K562 (cell line): ENCODE results near the gene TSSK2. TPM values are rescaled to one million over a fixed set of nuclear protein-coding genes. Genes with fewer than 3 reads are reported as not detected.

Experiments used
- ATAC-seq: fragments of 200-7000 bp; cut with Tn5 transposase; 3 replicates; pipeline ENCODE4 v1.9.1; 2020; ENCODE audit warnings: moderate library complexity
- BruUV-seq: library from RNA; stranded (reverse); fragments of 400-500 nt; replicated peaks from 2 replicates; lab custom pipeline; 2021; lab: Mats Ljungman, UMichigan
- CTCF ChIA-PET: fragments of 300-600 bp; formaldehyde crosslinking; extraction: SDS; loops from one replicate; lab custom pipeline; 2021; ENCODE audit warnings: low intra/inter-chr PET ratio; lab: Yijun Ruan, JAX
- POLR2A ChIA-PET: fragments of 300-600, 350-650 bp; sonication (Branson Sonifier 250); formaldehyde crosslinking; extraction: SDS; loops from one replicate; lab custom pipeline; 2021; ENCODE audit warnings: antibody characterized with exemption, inconsistent platforms; lab: Yijun Ruan, JAX
- DNase-seq, 4 experiments: peaks; one replicate each; pipeline versions ENCODE4 v3.0.0 to v3.0.0-alpha.2; 2011 to 2018; ENCODE audit warnings: low spot score in 3 of 4, mixed read lengths in 3 of 4; ENCODE audit errors: extremely low read depth in 1 of 4
- FAIRE-seq: peaks from 2 replicates; lab custom pipeline; 2011; peaks lifted over from hg19 to GRCh38; lab: Jason Lieb, UNC
- H2AFZ ChIP-seq: 2 replicates; pipeline ENCODE4 v1.6.0; 2011; ENCODE audit warnings: low read depth, low read length, control low read depth, inconsistent platforms
- H3K27ac ChIP-seq: fragments of 200-600 bp; 3 replicates; pipeline ENCODE4 v1.8.0; 2011; ENCODE audit warnings: low read depth, mild to moderate bottlenecking, control low read depth, inconsistent platforms, low read length, moderate library complexity, mixed read lengths; ENCODE audit errors: extremely low read depth
- H3K27me3 ChIP-seq, 2 experiments: fragments of 300-600 bp in 1 of 2; 2 replicates in 1 of 2; 3 replicates in 1 of 2; pipeline versions ENCODE4 v1.6.0 to v1.8.0; 2011; ENCODE audit warnings: inconsistent platforms in 2 of 2, low read length in 2 of 2, mild to moderate bottlenecking in 1 of 2, mixed read lengths in 1 of 2, moderate library complexity in 1 of 2; ENCODE audit not compliant: control insufficient read depth in 2 of 2, insufficient read depth in 2 of 2
- H3K36me3 ChIP-seq: fragments of 300-600 bp; 3 replicates; pipeline ENCODE4 v1.8.0; 2011; ENCODE audit warnings: mild to moderate bottlenecking, low read length, inconsistent platforms; ENCODE audit not compliant: control insufficient read depth, insufficient read depth
- H3K4me1 ChIP-seq, 2 experiments: fragments of 200-600 bp in 1 of 2; replicated peaks in 1 of 2; 2 replicates in 1 of 2; 3 replicates in 1 of 2; pipeline versions ENCODE4 v1.5.1 to v1.8.0; 2011; ENCODE audit warnings: inconsistent platforms in 2 of 2, low read length in 2 of 2, mild to moderate bottlenecking in 1 of 2, mixed read lengths in 1 of 2, moderate library complexity in 1 of 2; ENCODE audit not compliant: control insufficient read depth in 2 of 2, insufficient read depth in 2 of 2
- H3K4me2 ChIP-seq: 2 replicates; pipeline ENCODE4 v1.6.1; 2011; ENCODE audit warnings: low read length, control low read depth, inconsistent platforms, mixed read lengths; ENCODE audit not compliant: insufficient read depth
- H3K4me3 ChIP-seq: fragments of 200-600 bp; sonication (generic), shearing (Covaris generic); 2 replicates; pipeline ENCODE4 v1.5.1; 2016; ENCODE audit warnings: control low read depth, inconsistent platforms
- H3K79me2 ChIP-seq: fragments of 200-600 bp; 3 replicates; pipeline ENCODE4 v1.8.0; 2011; ENCODE audit warnings: low read length, inconsistent platforms; ENCODE audit not compliant: control insufficient read depth, insufficient read depth
- H3K9ac ChIP-seq, 2 experiments: 2 replicates each; pipeline versions ENCODE4 v1.6.0 to v1.6.1; 2011; ENCODE audit warnings: low read depth in 2 of 2, low read length in 2 of 2, control low read depth in 1 of 2, inconsistent platforms in 1 of 2, mild to moderate bottlenecking in 1 of 2, mixed read lengths in 1 of 2; ENCODE audit not compliant: insufficient read depth in 1 of 2
- H3K9me1 ChIP-seq: one replicate; pipeline ENCODE4 v1.6.0; 2011; ENCODE audit warnings: inconsistent platforms, mild to moderate bottlenecking, low read length, moderate library complexity; ENCODE audit not compliant: control insufficient read depth, insufficient read depth
- H3K9me3 ChIP-seq: replicated peaks from 2 replicates; pipeline ENCODE4 v1.5.1; 2011; ENCODE audit warnings: low read depth, low read length, inconsistent platforms; ENCODE audit not compliant: control insufficient read depth, insufficient read depth
- H4K20me1 ChIP-seq: replicated peaks from 2 replicates; pipeline ENCODE4 v1.6.1; 2011; ENCODE audit warnings: low read length, inconsistent platforms, mixed read lengths; ENCODE audit not compliant: control insufficient read depth, insufficient read depth
- ATF1 ChIP-seq, 2 experiments: fragments of 450-650 bp in 1 of 2; IDR thresholded peaks; 2 replicates each; pipeline ENCODE4 v1.6.1; 2016; ENCODE audit warnings: missing compliant biosample characterization in 1 of 2, missing genetic modification characterization in 1 of 2
- ATF3 ChIP-seq, 2 experiments: fragments of 450-650 bp in 1 of 2; sonication (generic) in 1 of 2; formaldehyde crosslinking in 1 of 2; IDR thresholded peaks in 1 of 2; conservative IDR thresholded peaks in 1 of 2; 2 replicates each; pipeline versions ENCODE4 v1.6.1 to v1.8.1; 2016 to 2023; ENCODE audit warnings: mild to moderate bottlenecking in 2 of 2, moderate library complexity in 2 of 2, inconsistent platforms in 1 of 2, missing genetic modification reagents in 1 of 2
- ATF7 ChIP-seq: fragments of 450-650 bp; IDR thresholded peaks from 2 replicates; pipeline ENCODE4 v1.7.1; 2014; ENCODE audit warnings: mild to moderate bottlenecking, moderate library complexity
- CEBPG ChIP-seq, 3 experiments: fragments of 200-800 bp in 1 of 3; sonication (Bioruptor generic) in 1 of 3; sonication (generic) in 1 of 3; formaldehyde crosslinking in 1 of 3; IDR thresholded peaks in 2 of 3; conservative IDR thresholded peaks in 1 of 3; 2 replicates each; pipeline versions ENCODE4 v1.6.1 to v1.8.0; 2016 to 2022; ENCODE audit warnings: missing compliant biosample characterization in 2 of 3, missing genetic modification characterization in 2 of 3, mild to moderate bottlenecking in 1 of 3, missing genetic modification reagents in 1 of 3
- JUND ChIP-seq, 2 experiments: IDR thresholded peaks; 2 replicates in 1 of 2; 3 replicates in 1 of 2; pipeline ENCODE4 v1.6.1; 2011; ENCODE audit warnings: borderline replicate concordance in 2 of 2, low read depth in 2 of 2, low read length in 2 of 2, improper control_type of control experiment in 1 of 2, missing biosample characterization in 1 of 2, missing genetic modification characterization in 1 of 2, missing genetic modification reagents in 1 of 2
- NR2C2 ChIP-seq, 2 experiments: fragments of 200-800 bp in 1 of 2; sonication (Bioruptor generic) in 1 of 2; sonication (generic) in 1 of 2; formaldehyde crosslinking in 1 of 2; IDR thresholded peaks; 2 replicates each; pipeline versions ENCODE4 v1.6.1 to v1.8.0; 2016 to 2022; ENCODE audit warnings: mild to moderate bottlenecking in 1 of 2, missing compliant biosample characterization in 1 of 2, missing genetic modification characterization in 1 of 2, missing genetic modification reagents in 1 of 2
- PPARD ChIP-seq: fragments of 250-450 bp; sonication (Bioruptor Pico); IDR thresholded peaks from 2 replicates; pipeline ENCODE4 v1.8.0; 2022; ENCODE audit warnings: inconsistent platforms, mild to moderate bottlenecking, moderate library complexity
- RFX7 ChIP-seq: fragments of 250-450 bp; sonication (Bioruptor Pico); IDR thresholded peaks from 2 replicates; pipeline ENCODE4 v1.5.1; 2021; ENCODE audit warnings: mild to moderate bottlenecking
- SETDB1 ChIP-seq: IDR thresholded peaks from one replicate; pipeline ENCODE4 v1.6.1; 2012; ENCODE audit warnings: low read length, control low read depth, inconsistent platforms
- THAP7 ChIP-seq: fragments of 250-450 bp; sonication (Bioruptor Pico); IDR thresholded peaks from 2 replicates; pipeline ENCODE4 v1.5.0; 2021
- WHSC1 ChIP-seq: IDR thresholded peaks from one replicate; pipeline ENCODE4 v1.6.1; 2012; ENCODE audit warnings: low read length, control low read depth, inconsistent platforms
- ZNF232 ChIP-seq: sonication (generic); formaldehyde crosslinking; IDR thresholded peaks from 2 replicates; pipeline ENCODE4 v1.8.0; 2022; ENCODE audit warnings: mild to moderate bottlenecking, missing genetic modification reagents
- ZNF384 ChIP-seq: IDR thresholded peaks from 2 replicates; pipeline ENCODE4 v1.6.1; 2012; ENCODE audit warnings: low read depth, low read length, improper control_type of control experiment
- ZNF699 ChIP-seq: fragments of 250-450 bp; sonication (Bioruptor Pico); IDR thresholded peaks from 2 replicates; pipeline ENCODE4 v1.8.0; 2021; ENCODE audit warnings: mild to moderate bottlenecking, moderate library complexity; ENCODE audit not compliant: insufficient replicate concordance
- whole genome bisulfite sequencing: fragments of 100-300 bp; shearing (Covaris generic); methylation state at CpG from one replicate; pipeline ENCODE4 v1.1.6; 2016; ENCODE audit warnings: low coverage, mixed read lengths; ENCODE audit not compliant: insufficient coverage; ENCODE audit errors: missing lambda C conversion rate; 5-methylcytosine and 5-hydroxymethylcytosine counted together
- in situ Hi-C: fragments of 300-500 bp; cut with MboI; formaldehyde crosslinking; loops from 4 replicates; pipeline ENCODE4 v1.15.0; 2018; ENCODE audit warnings: inconsistent platforms, mixed read lengths
- intact Hi-C: fragments of 100-400 bp; cut with micrococcal nuclease; formaldehyde crosslinking; loops from 2 replicates; pipeline ENCODE4 v1.14.2; 2022
- polyA plus RNA-seq, 8 experiments: library from polyadenylated mRNA; depleted of rRNA in 4 of 8; stranded (reverse) in 5 of 8; unstranded in 3 of 8; fragments of >200 nt; fragmentation: Nextera tagmentation in 2 of 8; fragmentation: Illumina TruSeq in 1 of 8; extraction: Ambion mirVana in 2 of 8; extraction: Trizol in 1 of 8; gene quantifications; 2 replicates each; pipeline versions ENCODE4 v1.2.1 to v1.2.3, GENCODE V29; 2011 to 2014; ENCODE audit warnings: inconsistent platforms in 1 of 8, missing spikeins in 1 of 8
- total RNA-seq, 7 experiments: library from RNA; depleted of rRNA in 6 of 7; stranded (reverse); fragments of >200 nt in 6 of 7; fragmentation: Illumina TruSeq in 2 of 7; extraction: Trizol in 2 of 7; gene quantifications; 2 replicates each; pipeline versions ENCODE4 v1.2.1 to v1.2.3, GENCODE V29; 2011 to 2021; ENCODE audit warnings: low replicate concordance in 1 of 7

Gene TSSK2
- total and polyA plus RNA-seq, 9 of the 15 experiments (the other 6 are each of a cell fraction or from before 2014, with no cell fraction given): 0.04 TPM; not detected in 8

GRCh38 chr22:19103880-19104821 is 27.0 kb upstream of the TSSK2 start:
- in situ Hi-C loops: no loop called here
- CTCF ChIA-PET: no interaction called here
- FAIRE-seq: no peak
- TF ChIP-seq CEBPG (CRISPR knock-in tag; IDR thresholded peaks at IDR 0.05) (no peak), CEBPG (tag; conservative IDR thresholded peaks at IDR 0.05 in 1 of 2, IDR thresholded peaks at IDR 0.05 in 1 of 2) (peak in 1 of 2 experiments; percentile 55; a peak in 2 of 4 replicates), PPARD (no peak), JUND (IDR thresholded peaks at IDR 0.05; ENCODE audit: borderline replicate concordance, low read depth, low read length) (peak; percentile 46; the same call in 1 of the 2 replicates), JUND (tag; IDR thresholded peaks at IDR 0.05; ENCODE audit: borderline replicate concordance, low read depth, low read length) (peak; percentile 58; the same call in 1 of the 3 replicates), WHSC1 (peak; percentile 88), ZNF232 (CRISPR knock-in tag) (0 out of 2 replicates have a peak, but pooled peaks have one; percentile 34), ZNF384 (0 out of 2 replicates have a peak, but pooled peaks have one; percentile 22), ATF7 (peak; percentile 93), SETDB1 (peak; percentile 38), ATF1 (CRISPR knock-in tag; IDR thresholded peaks at IDR 0.05) (no peak), ATF1 (tag; IDR thresholded peaks at IDR 0.05) (peak; percentile 31; the same call in 1 of the 2 replicates), THAP7 (CRISPR knock-in tag) (no peak), ATF3 (IDR thresholded peaks at IDR 0.05) (peak; percentile 94), ATF3 (CRISPR knock-in tag; conservative IDR thresholded peaks at IDR 0.05) (no peak), NR2C2 (CRISPR knock-in tag; IDR thresholded peaks at IDR 0.05) (no peak), NR2C2 (tag; IDR thresholded peaks at IDR 0.05) (no peak), RFX7 (CRISPR knock-in tag) (0 out of 2 replicates have a peak, but pooled peaks have one; percentile 39), ZNF699 (CRISPR knock-in tag) (peak; percentile 31)

More at GRCh38 chr22:19103880-19104821, 27.0 kb upstream of the TSSK2 start:
- H3K4me1 ChIP-seq: peaks cover 18 to 19% of the 10 kb centered on the region in 2 experiments
- H3K79me2 ChIP-seq: peaks cover 86% of the 10 kb centered on the region
- POLR2A ChIA-PET: interaction anchor here (0.5 to 6.0 kb wide), 6 partner anchors 14 to 1351 kb away, joined by 3 to 67 read pairs (median 4); partner anchors contain the start of gene DGCR2
- BruUV-seq: no TSS peak
- H2AFZ ChIP-seq: no peak overlapping the region
- H3K36me3 ChIP-seq: peaks cover 45% of the 10 kb centered on the region
- DNase-seq (peak in 2 of 4 experiments; percentile 22 to 51), ATAC-seq (peak; percentile 8; the same call in 1 of the 3 replicates)
- H4K20me1 ChIP-seq: peaks cover 32% of the 10 kb centered on the region
- H3K9me1 ChIP-seq: peaks cover 5% of the 10 kb centered on the region
- no peak overlapping the region for H3K4me3 ChIP-seq
- WGBS: 74% methylated on average over 5 of the region's 5 CpGs
- intact Hi-C loops: no loop called here
- no peaks in the 10 kb centered on the region for H3K9me3 ChIP-seq
- H3K9ac ChIP-seq: peak overlapping the region in 1 of 2 experiments; percentile 43; a peak in 1 of 4 replicates
- no peak overlapping the region for H3K4me2 ChIP-seq
- H3K27me3 ChIP-seq: no peaks in the 10 kb centered on the region
- no peak overlapping the region for H3K27ac ChIP-seq
